Hippocampal formation (tissue), 2 donors: ENCODE measurements around the gene OFD1.
A peak's percentile ranks its signal among the peaks of the same experiment; 100 is the strongest.
"Not testable (repeated sequence)": the region's sequence is repeated elsewhere in the genome, so short reads cannot be mapped to it uniquely, and the experiment has no call there.

Experiments used
- DNase-seq, 2 donors: peaks; one replicate each; lab custom pipeline; 2025; lab: John Stamatoyannopoulos, UW

The OFD1 gene

GRCh38 chrX:13702111-13702789 is 32.3 kb upstream of the OFD1 start:
- no peak for DNase-seq

GRCh38 chrX:13703135-13703534 is 31.4 kb upstream of the OFD1 start:
- DNase-seq: no peak

GRCh38 chrX:13703589-13703988 is 31.0 kb upstream of the OFD1 start:
- no peak for DNase-seq

- DNase-seq: no peak
Observed at GRCh38 chrX:13711141-13711540, 23.4 kb upstream of the OFD1 start.

GRCh38 chrX:13716455-13716854 is 18.1 kb upstream of the OFD1 start:
- DNase-seq: no peak

GRCh38 chrX:13716905-13717304 is 17.6 kb upstream of the OFD1 start:
- DNase-seq: no peak

- no peak for DNase-seq
Observed at GRCh38 chrX:13717700-13718472, 16.7 kb upstream of the OFD1 start.

GRCh38 chrX:13719192-13719856 is 15.2 kb upstream of the OFD1 start:
- DNase-seq: no peak

GRCh38 chrX:13721371-13721770 is 13.2 kb upstream of the OFD1 start:
- DNase-seq: no peak

- peak in 1 of 2 donors; percentile 25 for DNase-seq
Observed at GRCh38 chrX:13721819-13722519, 12.6 kb upstream of the OFD1 start.

- not testable (repeated sequence) for DNase-seq
Observed at GRCh38 chrX:13724878-13725277, 9.7 kb upstream of the OFD1 start.

GRCh38 chrX:13726583-13726982 is 8.0 kb upstream of the OFD1 start:
- not testable (repeated sequence) for DNase-seq

GRCh38 chrX:13730523-13730922 is 4.0 kb upstream of the OFD1 start:
- not testable (repeated sequence) for DNase-seq

GRCh38 chrX:13732246-13733067 is 2.1 kb upstream of the OFD1 start:
- no peak for DNase-seq

- DNase-seq: no peak
Observed at GRCh38 chrX:13733506-13733905, 1.0 kb upstream of the OFD1 start.

GRCh38 chrX:13741695-13742094 is 7.1 kb downstream of the OFD1 start:
- no peak for DNase-seq

GRCh38 chrX:13742397-13743176 is 8.0 kb downstream of the OFD1 start:
- DNase-seq: no peak

- peak in 1 of 2 donors; percentile 3 for DNase-seq
Observed at GRCh38 chrX:13747836-13748235, 13.3 kb downstream of the OFD1 start.

GRCh38 chrX:13748486-13748885 is 13.9 kb downstream of the OFD1 start:
- DNase-seq: no peak

GRCh38 chrX:13750204-13750603 is 15.7 kb downstream of the OFD1 start:
- peak in 1 of 2 donors; percentile 35 for DNase-seq

GRCh38 chrX:13750812-13751211 is 16.3 kb downstream of the OFD1 start:
- no peak for DNase-seq
